Testis (tissue), 2 donors: ENCODE measurements around the gene LMF2.

Experiments
- CTCF ChIP-seq, 3 experiments: fragments of 450-650 bp in 2 of 3; fragments of 200-600 bp in 1 of 3; sonication (generic) in 1 of 3; IDR thresholded peaks; one replicate each; pipeline ENCODE4 v1.5.1; 2016 to 2019; ENCODE audit warnings: antibody characterized with exemption in 3 of 3, mild to moderate bottlenecking in 2 of 3, moderate library complexity in 1 of 3
- POLR2A ChIP-seq: fragments of 450-650 bp; IDR thresholded peaks from one replicate; pipeline ENCODE4 v1.6.1; 2017; ENCODE audit warnings: antibody characterized with exemption, mild to moderate bottlenecking, moderate library complexity

- no peak for TF ChIP-seq CTCF (IDR thresholded peaks at IDR 0.05)
- TF ChIP-seq POLR2A: no peak
Measured at GRCh38 chr22:50531546-50531961, 24.1 kb upstream of the LMF2 start.
